Putamen (tissue), 1 donor: ENCODE results near the gene SEMA3A.
A peak's percentile ranks its signal among the peaks of the same experiment; 100 is the strongest.
"Not testable (repeated sequence)": the region's sequence is repeated elsewhere in the genome, so short reads cannot be mapped to it uniquely, and the experiment has no call there.

Source experiments
- DNase-seq: peaks from one replicate; pipeline ENCODE4 v3.0.0-alpha.2; 2016; ENCODE audit warnings: low spot score

SEMA3A gene

GRCh38 chr7:84194484-84195271, at the start of gene SEMA3A:
Gene SEMA3A, minus strand, starts transcription at chr7:84194789. Its CDS starts 203 bp downstream, at chr7:84194586.
- peak; percentile 37 for DNase-seq

- DNase-seq, result not testable (repeated sequence)
Measured at GRCh38 chr7:84243037-84243436, 48.4 kb upstream of the SEMA3A start.

GRCh38 chr7:84238596-84238995, 44.0 kb upstream of the SEMA3A start:
- no peak for DNase-seq

DNA sequence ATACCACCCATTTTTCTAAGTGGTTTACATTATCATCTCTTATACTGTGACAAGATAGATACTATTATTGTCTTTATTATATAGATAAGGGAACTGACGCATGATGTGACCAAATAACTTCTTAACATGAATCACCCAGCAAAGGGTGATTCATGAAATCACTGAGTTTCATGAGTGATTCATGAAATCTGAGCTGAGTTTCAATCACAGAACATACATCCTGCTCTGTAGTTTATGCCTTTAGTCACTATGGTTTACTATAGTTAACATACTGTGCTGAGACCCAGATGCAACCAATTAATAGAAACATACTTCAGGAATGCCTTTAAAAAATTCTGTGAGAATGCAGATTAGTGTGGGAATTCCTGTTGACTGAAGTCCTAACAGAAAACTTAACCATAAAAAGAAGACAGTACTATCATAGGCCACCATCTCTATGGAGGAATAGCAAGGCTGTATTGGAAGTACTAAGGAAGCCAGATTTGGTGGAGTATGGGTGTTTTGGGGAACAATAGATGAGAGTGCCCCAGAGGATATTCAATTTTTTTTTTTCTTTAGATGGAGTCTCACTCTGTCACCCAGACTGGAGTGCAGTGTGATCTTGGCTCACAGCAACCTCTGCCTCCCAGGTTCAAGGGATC, 43.1 kb upstream of the SEMA3A start:
- no peak for DNase-seq

DNA sequence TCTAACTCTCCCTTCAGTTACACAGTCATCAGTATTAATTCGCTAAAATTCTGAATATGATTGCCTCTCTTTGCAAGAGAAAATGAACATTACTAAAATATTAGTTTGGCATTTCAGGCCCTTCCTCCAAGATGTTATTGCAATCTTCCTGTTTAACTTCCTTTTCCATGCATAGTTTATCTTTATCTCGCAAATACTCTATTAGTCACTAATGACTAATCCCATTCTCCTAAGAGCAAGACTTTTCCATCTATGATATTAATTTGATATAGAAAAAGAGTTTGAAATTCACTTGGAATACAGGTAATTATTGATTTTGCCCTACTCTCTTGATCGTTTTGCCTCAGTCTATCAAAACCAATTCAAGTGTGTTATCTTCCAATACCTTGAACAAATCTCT, 41.8 kb upstream of the SEMA3A start:
- no peak for DNase-seq

DNA sequence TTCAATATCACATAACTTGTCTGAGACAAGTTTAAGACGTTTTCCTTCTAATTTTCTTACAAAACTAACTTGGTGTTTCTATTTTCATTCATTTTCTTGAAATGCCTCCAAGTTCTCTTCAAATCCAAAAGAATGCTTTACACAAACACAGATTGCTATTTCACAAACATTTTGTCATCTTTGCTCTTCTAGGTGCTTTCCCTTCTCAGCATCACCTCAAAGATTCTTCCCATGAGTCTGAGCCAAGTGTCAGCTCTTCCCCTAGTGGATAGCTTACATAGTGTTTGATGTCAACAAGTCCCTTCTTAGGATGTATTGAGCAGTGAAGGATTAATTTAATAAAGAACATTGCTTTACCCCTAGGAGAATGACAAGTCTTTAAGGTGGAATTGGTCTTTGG, 38.1 kb upstream of the SEMA3A start:
- DNase-seq, result no peak

GRCh38 chr7:84231157-84231556, 36.6 kb upstream of the SEMA3A start:
- DNase-seq, result no peak

GRCh38 chr7:84230491-84230890, 35.9 kb upstream of the SEMA3A start:
- DNase-seq, result no peak

DNA sequence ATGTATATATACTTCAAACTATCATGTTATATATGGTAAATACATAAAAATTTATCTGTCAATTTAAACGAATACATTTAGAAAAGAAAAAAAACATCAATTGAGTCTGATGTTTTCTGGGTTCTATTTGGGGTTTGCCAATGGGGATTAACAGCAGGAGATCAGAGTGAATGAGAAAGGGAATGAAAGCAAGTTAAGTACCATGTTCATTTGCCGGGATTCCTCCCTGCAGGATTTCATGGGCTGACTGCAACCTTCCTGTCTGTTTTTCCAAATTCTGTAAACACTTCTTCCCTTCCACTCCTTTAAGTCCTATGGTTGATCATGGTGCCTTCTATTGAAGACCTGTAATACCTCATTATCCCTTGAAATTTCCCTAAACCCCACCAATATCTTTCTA, 33.9 kb upstream of the SEMA3A start:
- no peak for DNase-seq

- no peak for DNase-seq
Measured at GRCh38 chr7:84226759-84227158, 32.2 kb upstream of the SEMA3A start.

DNA sequence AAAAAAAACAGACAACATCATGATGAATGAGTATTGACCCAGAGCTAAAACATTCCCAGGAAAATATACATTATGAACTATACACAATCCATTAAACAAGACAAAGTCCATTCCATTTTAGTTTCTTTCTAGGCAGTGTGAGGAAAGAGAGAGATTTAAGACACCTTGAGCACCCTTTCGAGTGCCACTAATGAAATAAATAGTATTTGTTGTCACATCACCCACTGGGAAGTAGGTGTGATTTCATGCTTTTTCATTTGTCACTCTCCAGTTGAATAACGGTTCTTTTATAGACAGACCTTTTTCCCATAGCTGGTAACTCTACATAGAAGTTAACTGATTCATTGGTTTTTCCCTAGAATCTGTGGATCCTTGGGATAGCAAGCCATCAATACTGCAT, 29.9 kb upstream of the SEMA3A start:
- DNase-seq, result no peak

GRCh38 chr7:84219310-84219709, 24.7 kb upstream of the SEMA3A start:
- DNase-seq, result no peak

GRCh38 chr7:84218681-84219080, 24.1 kb upstream of the SEMA3A start:
- no peak for DNase-seq

- DNase-seq, result no peak
Measured at GRCh38 chr7:84216472-84216871, 21.9 kb upstream of the SEMA3A start.

GRCh38 chr7:84214757-84215156, 20.2 kb upstream of the SEMA3A start:
- DNase-seq, result not testable (repeated sequence)

GRCh38 chr7:84210301-84210700, 15.7 kb upstream of the SEMA3A start:
- DNase-seq, result no peak

DNA sequence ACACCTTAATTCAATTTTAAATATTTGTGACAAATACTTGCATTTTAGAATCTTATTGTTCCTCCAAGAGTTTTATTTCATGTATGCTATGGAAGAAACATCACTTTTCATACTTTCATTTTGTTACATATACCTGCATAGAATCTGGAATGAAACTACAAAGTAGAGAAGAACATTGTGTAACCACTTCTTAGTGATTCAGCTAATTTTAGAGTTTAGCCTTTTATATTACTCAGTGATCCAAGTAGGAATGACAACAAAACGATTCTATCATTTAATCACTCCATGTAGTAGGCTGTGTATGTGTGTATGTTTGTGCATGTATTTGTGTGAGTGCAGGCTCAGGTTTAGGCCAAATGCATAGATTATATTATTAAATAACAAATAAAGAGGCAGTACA, 14.4 kb upstream of the SEMA3A start:
- DNase-seq, result no peak

DNA sequence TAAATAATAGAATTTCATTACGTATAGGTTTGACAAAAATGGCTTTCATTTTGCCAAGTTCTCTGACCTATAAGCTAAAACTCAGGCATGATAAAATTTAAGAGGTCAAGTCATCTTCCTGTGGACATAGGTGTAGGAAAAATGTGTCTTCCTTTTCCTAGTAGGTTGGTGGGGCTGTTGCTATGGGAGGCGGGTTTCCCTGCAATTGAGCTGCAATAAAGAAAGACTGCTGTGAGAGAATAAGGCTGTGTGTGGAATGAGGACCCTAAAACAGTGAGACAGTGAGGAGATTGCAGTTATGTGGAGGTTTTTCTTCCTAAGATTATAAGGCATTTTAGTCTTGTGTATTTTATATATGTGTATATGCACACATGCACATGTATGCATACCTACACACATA, 13.0 kb upstream of the SEMA3A start:
- DNase-seq, result no peak

- no peak for DNase-seq
Measured at GRCh38 chr7:84207025-84207424, 12.4 kb upstream of the SEMA3A start.

- DNase-seq, result no peak
Measured at GRCh38 chr7:84204655-84205054, 10.1 kb upstream of the SEMA3A start.

DNA sequence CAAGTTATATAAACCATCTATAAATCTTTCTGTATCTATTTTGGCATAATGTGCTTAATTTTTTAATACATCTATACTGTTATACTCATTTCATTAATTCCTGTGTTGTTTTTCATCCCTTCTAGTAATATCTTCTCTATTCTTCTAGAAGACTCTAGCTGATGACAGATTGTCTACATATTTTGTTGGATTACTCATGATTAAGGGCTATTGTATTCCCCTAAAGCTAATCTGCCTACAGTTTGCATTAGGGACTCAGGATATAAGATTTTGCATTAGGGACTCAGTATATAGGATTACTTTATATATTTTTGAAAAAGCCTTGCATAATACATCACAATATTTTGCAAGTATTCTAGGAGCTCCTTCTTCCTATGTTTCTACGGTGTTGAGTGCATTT, 8.3 kb upstream of the SEMA3A start:
- no peak for DNase-seq

- no peak for DNase-seq
Measured at GRCh38 chr7:84200859-84201258, 6.3 kb upstream of the SEMA3A start.

GRCh38 chr7:84199216-84199615, 4.6 kb upstream of the SEMA3A start:
- DNase-seq, result no peak

GRCh38 chr7:84196084-84196503, 1.5 kb upstream of the SEMA3A start:
- DNase-seq, result no peak
